GM18517 (cell line): Measurements from ENCODE around the gene HADHA.
"Not testable (repeated sequence)": the region's sequence is repeated elsewhere in the genome, so short reads cannot be mapped to it uniquely, and the experiment has no call there.

Experiments
- ATAC-seq: cut with Tn5 transposase; IDR thresholded peaks from one replicate; pipeline ENCODE4 v1.9.1; 2021; ENCODE audit warnings: mild to moderate bottlenecking, moderate library complexity; ENCODE audit not compliant: unreplicated experiment

The HADHA gene

GRCh38 chr2:26244309-26245230 is at the start of gene HADHA, which contains the start of gene HADHB:
TSS of gene HADHA (minus strand) at chr2:26244632. CDS start at chr2:26244596, 36 bp downstream.
TSS of gene HADHB (plus strand) at chr2:26244939. CDS start at chr2:26254255, 9,316 bp downstream.
- ATAC-seq: peak; percentile 74

DNA sequence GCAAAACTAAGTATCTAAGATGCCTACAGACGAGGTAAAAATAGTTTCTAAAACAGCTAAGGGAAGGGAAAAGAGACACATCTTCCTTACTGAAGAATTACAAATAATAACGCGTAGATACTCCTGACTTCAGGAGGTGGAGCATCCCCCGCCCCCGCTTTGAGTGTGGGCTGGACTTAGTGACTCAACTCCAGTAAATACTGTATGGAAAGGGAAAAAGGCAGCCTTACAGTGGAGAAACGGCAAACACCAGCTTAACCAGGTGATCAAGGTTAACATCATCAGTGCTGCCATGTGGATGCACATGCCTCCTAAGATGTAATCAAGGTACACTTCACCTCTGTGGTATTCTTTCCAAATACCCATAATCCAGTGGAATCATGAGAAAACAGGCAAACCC is 48.2 kb upstream of the HADHA start:
- no peak for ATAC-seq

DNA sequence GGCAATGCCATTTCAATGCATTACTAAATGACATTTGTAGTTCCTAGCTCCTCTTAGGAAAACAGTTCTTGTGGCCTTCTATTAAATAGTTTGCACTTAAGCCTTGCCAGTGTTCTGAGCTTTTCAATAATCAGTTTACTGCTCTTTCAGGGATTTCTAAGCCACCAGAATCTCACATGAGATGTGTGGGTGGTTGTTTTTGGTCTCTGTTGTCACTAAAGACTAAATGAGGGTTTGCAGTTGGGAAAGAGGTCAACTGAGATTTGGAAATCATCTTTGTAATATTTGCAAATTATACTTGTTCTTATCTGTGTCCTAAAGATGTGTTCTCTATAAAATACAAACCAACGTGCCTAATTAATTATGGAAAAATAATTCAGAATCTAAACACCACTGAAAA is 45.6 kb upstream of the HADHA start:
- no peak for ATAC-seq

- no peak for ATAC-seq
These were observed 41.5 kb upstream of the HADHA start for GRCh38 chr2:26285931-26286330.

DNA sequence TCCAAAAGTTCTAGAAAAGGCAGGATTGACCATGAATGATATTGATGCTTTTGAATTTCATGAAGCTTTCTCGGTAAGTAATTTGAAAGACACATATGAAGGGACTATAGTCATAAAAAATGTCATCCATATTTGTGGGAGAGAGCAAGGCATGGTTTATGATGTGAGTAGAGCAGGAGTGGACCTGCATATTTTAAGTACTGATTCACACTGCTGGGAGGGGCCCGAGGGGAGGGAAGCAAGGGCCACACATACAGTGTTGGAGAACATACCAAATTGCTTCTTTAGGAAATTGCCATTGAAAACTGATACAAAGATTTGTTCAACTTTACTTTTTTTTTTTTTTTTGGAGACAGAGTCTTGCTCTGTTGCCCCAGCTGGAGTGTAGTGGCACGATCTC is 39.7 kb upstream of the HADHA start:
- ATAC-seq: no peak

DNA sequence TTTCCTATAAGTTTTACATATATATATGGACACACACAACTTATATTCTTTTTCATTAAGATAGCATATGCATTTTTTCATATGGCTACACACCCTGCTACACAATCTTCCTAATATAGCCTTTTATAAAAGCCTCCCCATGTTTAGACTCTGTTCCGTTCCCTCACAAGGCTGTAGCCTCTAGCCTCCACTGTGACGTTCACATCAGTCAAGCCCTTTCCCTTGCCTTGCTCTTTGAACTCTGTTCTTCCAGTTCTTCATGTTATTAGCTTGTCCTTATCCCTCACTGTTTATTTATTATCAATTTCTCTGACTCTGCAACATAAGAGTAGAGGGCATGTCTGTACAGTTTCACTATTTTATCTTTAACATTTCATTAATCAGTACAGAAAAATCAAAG is 39.2 kb upstream of the HADHA start:
- no peak for ATAC-seq

DNA sequence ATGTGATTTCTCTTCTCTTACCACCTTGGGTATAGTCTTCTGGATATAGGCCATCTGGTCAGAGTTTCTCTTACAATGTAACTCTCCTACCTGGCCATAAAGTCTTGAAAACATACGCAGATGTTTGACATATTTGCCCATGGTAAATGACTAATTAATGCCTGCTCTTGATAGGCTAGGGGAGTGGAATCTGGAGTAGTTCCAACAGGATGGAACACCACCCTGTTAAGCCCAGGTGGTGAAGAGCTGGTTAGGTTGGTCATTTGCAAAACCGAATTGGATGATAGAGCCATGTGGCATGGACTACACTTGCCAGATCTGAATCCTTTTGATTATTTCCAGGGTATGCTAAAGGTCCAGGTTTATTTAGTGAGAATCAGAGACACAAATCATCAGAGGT is 36.8 kb upstream of the HADHA start:
- ATAC-seq: no peak

DNA sequence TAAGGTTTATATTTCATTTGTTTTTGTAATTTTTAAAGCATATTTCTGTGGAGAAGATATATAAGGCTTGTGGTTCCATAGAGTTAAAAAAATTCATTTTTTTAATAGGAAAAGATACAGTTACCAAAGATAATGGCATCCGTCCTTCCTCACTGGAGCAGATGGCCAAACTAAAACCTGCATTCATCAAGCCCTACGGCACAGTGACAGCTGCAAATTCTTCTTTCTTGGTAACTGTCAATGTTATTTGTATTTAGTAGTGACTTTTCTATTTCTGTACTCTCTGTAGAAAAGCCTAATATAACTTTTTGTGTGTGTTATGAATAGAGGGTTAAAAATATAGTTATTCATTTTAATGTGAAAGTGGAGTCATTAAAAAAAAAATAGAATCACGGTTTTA is 35.5 kb upstream of the HADHA start:
- ATAC-seq: no peak

DNA sequence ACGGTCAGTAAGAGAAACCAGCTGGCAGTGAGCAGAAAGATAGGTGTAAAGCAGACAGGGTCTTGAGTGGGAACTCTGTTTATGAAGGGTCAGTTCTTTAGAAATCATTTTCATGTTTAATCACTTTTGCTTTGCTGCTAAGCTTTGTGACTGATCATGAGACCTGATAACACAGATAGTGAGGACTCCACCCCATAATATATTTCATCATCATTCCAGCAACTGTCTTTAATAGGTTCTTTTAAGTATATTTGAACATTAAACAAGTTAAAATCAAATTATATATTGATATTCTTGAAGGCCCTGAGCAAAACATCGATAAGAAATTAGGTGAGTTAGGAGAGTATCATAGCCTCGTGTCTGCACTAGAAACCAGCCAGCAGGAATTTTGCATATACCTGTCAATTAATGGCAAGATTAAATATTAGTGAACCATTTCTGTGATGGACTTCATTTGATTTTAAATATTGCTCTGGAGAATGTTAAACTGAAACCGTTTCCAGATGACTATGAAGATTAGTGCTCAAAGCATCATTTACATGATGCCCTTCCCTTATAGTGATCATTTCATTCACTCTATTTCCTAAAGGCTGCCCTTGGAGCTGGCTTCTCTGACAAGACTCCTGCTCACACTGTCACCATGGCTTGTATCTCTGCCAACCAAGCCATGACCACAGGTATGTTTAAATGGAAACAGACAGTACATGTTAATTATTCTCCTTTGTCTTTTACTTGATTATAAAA is 32.2 kb upstream of the HADHA start:
- no peak for ATAC-seq

- no peak for ATAC-seq
These were observed 29.7 kb upstream of the HADHA start for GRCh38 chr2:26274058-26274613.

DNA sequence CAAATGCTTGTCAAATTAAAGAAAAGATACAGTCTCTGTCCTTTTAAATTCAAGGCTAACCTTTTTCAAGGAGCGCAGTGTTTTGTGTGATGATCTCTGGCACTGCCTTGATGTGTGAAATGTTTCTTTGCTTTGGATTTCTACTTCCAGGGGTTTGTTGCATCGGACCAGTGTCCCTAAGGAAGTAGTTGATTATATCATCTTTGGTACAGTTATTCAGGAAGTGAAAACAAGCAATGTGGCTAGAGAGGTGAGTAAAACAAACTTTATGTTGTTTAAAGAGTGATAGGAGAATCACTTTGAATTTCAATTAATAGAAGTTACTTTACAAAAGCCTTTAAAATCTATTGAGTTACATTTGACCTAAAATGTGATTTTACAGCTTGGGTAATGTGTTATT is 29.1 kb upstream of the HADHA start:
- ATAC-seq: no peak

GRCh38 chr2:26270373-26270772 is 25.9 kb upstream of the HADHA start:
- no peak for ATAC-seq

DNA sequence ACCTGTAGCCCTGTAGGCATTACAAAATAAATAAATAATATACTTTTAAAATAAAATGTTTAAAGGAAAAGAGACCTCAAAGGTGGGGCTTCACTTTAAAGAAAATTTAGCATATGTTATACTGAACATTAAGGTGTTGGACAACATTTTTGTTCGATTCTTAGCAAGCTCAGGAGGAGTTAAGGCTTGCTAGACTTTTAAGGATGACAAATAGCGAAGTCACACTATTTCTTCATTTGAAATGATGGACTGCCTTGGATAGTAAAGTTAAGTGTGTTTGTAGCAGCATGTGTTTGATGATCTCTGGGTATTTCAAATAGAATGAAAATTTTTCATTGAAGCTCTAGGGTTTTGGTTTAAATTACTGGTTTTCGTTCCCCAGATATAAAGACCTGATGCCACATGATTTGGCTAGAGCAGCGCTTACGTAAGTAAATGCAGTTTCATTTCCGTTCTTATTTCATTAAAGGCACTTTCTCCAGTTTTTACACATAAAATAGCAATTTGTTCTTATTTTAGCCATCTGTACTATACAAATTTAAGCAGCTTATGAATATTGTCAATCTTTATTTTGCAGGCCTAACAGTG is 25.2 kb upstream of the HADHA start:
- no peak for ATAC-seq

DNA sequence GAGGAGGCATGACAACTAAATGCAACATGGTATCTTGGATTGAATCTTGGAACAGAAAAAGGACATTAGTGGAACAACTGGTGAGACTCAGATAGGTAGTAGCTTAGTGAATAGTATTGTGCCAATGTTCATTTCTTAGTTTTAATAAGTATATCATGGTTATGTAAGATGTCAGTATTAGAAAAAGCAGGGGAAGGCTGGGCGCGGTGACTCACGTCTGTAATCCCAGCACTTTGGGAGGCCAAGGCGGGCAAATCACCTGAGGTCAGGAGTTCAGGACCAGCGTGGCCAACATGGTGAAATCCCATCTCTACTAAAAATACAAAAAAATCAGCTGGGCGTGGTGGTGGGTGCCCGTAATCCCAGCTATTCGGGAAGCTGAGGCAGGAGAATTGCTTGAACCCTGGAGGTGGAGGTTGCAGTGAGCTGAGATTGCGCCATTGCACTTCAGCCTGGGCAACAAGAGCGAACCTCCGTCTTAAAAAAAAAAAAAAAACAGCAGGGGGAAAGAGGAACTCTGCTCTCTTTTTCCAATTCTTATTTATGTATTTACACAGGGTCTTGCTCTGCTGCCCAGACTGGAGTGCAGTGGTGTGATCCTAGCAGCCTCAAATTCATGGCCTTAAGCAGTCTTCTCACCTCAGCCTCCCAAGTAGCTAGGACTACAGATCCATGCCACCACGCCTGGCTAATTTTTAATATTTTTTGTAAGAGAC is 24.4 kb upstream of the HADHA start:
- not testable (repeated sequence) for ATAC-seq

GRCh38 chr2:26268213-26268612 is 23.8 kb upstream of the HADHA start:
- no peak for ATAC-seq

- ATAC-seq: not testable (repeated sequence)
These were observed 14.4 kb upstream of the HADHA start for GRCh38 chr2:26258836-26259235.

DNA sequence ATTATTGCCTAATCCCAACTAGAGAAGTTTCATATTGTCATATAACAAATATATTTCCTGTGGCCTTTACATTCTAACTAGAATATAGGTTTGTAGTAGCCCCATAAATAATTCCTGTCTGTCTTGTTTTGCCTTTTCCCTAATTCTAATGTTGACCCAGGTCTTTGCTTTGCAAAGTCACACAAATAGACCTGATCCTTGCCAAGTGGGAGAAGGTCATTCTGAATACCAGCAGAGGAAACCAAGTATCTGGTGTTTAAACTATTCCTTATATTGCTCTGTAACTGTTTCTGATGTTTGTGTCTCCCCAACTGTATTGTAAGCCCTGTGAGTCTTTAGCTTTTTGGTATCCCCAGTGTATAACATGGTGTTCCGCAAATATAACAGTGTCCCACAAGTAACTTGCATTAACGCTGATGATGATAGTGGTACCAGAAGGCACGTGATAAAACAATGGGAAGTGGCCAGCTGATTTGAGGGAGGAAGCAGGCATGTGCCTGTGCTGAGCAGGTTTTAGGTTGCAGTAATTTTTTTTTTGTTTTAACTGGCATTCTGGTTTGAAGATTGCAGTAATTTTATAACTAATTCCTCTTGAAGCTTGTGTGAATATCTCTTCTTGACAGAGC is 11.4 kb upstream of the HADHA start:
- ATAC-seq: no peak

- ATAC-seq: no peak
These were observed 7.5 kb upstream of the HADHA start for GRCh38 chr2:26251893-26252292.

GRCh38 chr2:26249625-26250024 is 5.2 kb upstream of the HADHA start:
- ATAC-seq: no peak

DNA sequence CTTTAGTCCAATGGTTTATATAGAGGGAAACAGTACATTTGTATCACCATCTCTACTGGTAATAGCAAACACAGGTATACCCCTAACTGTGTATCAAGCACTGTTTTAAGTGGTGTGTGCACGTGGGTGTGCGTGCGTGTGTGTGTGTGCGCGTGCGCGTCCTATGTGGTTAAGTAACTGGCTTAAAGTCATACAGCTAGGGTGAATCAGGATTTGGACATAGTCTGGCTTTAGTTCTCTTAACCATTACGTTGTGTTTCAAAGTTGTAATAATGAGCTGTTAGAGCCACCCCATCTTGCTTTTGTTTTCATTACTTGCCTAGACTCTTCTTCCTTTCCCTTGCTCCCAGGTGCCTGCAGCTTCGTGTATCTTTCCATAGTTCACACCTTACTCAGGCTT is 2.4 kb upstream of the HADHA start:
- ATAC-seq: no peak
